ENCODE data around the gene GRK5.

Gene GRK5

GRCh38 chr10:119491966-119492757 lies 284.8 kb downstream of the GRK5 start:
- no peak overlapping the region for H3K4me3 ChIP-seq (ENCODE audit: low read length)
- H3K27ac ChIP-seq (ENCODE audit: low read depth, low read length): no peak overlapping the region
- no peaks in the 10 kb centered on the region for H3K79me2 ChIP-seq (ENCODE audit: control insufficient read depth, low read length)
- H3F3A ChIP-seq (ENCODE audit: control insufficient read depth, insufficient read depth): no peaks in the 10 kb centered on the region; the same call in 1 of the 2 replicates
- TF ChIP-seq CTCF (IDR thresholded peaks at IDR 0.05; ENCODE audit: low read depth, low read length, poor library complexity, severe bottlenecking): no peak
- TF ChIP-seq EZH2phosphoT487 (IDR thresholded peaks at IDR 0.05; ENCODE audit: borderline replicate concordance, low read length): no peak
- no peaks in the 10 kb centered on the region for H3K9me2 ChIP-seq (replicated peaks; ENCODE audit: control insufficient read depth, low read length)
- no peaks in the 10 kb centered on the region for H4K20me1 ChIP-seq (ENCODE audit: control insufficient read depth, insufficient read depth, low read depth, low read length)
- H3K36me3 ChIP-seq (ENCODE audit: control insufficient read depth, low read length): no peaks in the 10 kb centered on the region
- peaks cover 16% of the 10 kb centered on the region for H3K4me1 ChIP-seq (ENCODE audit: control insufficient read depth, low read length)
- H3K27me3 ChIP-seq (ENCODE audit: control insufficient read depth, low read length): no peaks in the 10 kb centered on the region
- no peaks in the 10 kb centered on the region for H3K9me3 ChIP-seq (ENCODE audit: control insufficient read depth, insufficient read depth, low read length)
- H3K4me2 ChIP-seq (ENCODE audit: low read length): no peak overlapping the region

GRCh38 chr10:119493155-119493554 lies 285.8 kb downstream of the GRK5 start:
- Histone ChIP-seq H3F3A (ENCODE audit: control insufficient read depth, insufficient read depth) (no peaks in the 10 kb centered on the region; the same call in 1 of the 2 replicates), H3K9me2 (replicated peaks; ENCODE audit: control insufficient read depth, low read length) (no peaks in the 10 kb centered on the region), H3K4me1 (ENCODE audit: control insufficient read depth, low read length) (peaks cover 16% of the 10 kb centered on the region), H3K4me2 (ENCODE audit: low read length) (no peak overlapping the region), H3K27me3 (ENCODE audit: control insufficient read depth, low read length) (no peaks in the 10 kb centered on the region), H3K9me3 (ENCODE audit: control insufficient read depth, insufficient read depth, low read length) (no peaks in the 10 kb centered on the region), H3K79me2 (ENCODE audit: control insufficient read depth, low read length) (no peaks in the 10 kb centered on the region), H3K36me3 (ENCODE audit: control insufficient read depth, low read length) (no peaks in the 10 kb centered on the region), H3K4me3 (ENCODE audit: low read length) (no peak overlapping the region), H3K27ac (ENCODE audit: low read depth, low read length) (no peak overlapping the region), H4K20me1 (ENCODE audit: control insufficient read depth, insufficient read depth, low read depth, low read length) (no peaks in the 10 kb centered on the region)
- TF ChIP-seq EZH2phosphoT487 (IDR thresholded peaks at IDR 0.05; ENCODE audit: borderline replicate concordance, low read length) (no peak), CTCF (IDR thresholded peaks at IDR 0.05; ENCODE audit: low read depth, low read length, poor library complexity, severe bottlenecking) (no peak)

GRCh38 chr10:119494236-119495020 lies 287.1 kb downstream of the GRK5 start:
- Histone ChIP-seq H3F3A (ENCODE audit: control insufficient read depth, insufficient read depth) (no peaks in the 10 kb centered on the region; the same call in 1 of the 2 replicates), H3K36me3 (ENCODE audit: control insufficient read depth, low read length) (peaks cover 3% of the 10 kb centered on the region; the same call in 1 of the 2 replicates), H3K4me1 (ENCODE audit: control insufficient read depth, low read length) (peaks cover 9% of the 10 kb centered on the region), H3K27ac (ENCODE audit: low read depth, low read length) (no peak overlapping the region), H3K4me3 (ENCODE audit: low read length) (no peak overlapping the region), H3K9me3 (ENCODE audit: control insufficient read depth, insufficient read depth, low read length) (no peaks in the 10 kb centered on the region), H4K20me1 (ENCODE audit: control insufficient read depth, insufficient read depth, low read depth, low read length) (no peaks in the 10 kb centered on the region), H3K79me2 (ENCODE audit: control insufficient read depth, low read length) (no peaks in the 10 kb centered on the region), H3K4me2 (ENCODE audit: low read length) (no peak overlapping the region), H3K9me2 (replicated peaks; ENCODE audit: control insufficient read depth, low read length) (no peaks in the 10 kb centered on the region), H3K27me3 (ENCODE audit: control insufficient read depth, low read length) (no peaks in the 10 kb centered on the region)
- TF ChIP-seq CTCF (IDR thresholded peaks at IDR 0.05; ENCODE audit: low read depth, low read length, poor library complexity, severe bottlenecking) (no peak), EZH2phosphoT487 (IDR thresholded peaks at IDR 0.05; ENCODE audit: borderline replicate concordance, low read length) (no peak)
